Measurements from ENCODE around the gene CASP10.

Gene CASP10

GRCh38 chr2:201242571-201243277 is 59.8 kb downstream of the CASP10 start:
- H3K36me3 ChIP-seq (ENCODE audit: insufficient read depth, low read length): peaks cover 34% of the 10 kb centered on the region
- no peak overlapping the region for H3K27ac ChIP-seq (ENCODE audit: low read length)
- no peak for ATAC-seq (ENCODE audit: insufficient read depth, low read depth)
- no peak overlapping the region for H3K4me3 ChIP-seq (ENCODE audit: low read depth in 1 of 2, low read length in 2 of 2)
- H3K79me2 ChIP-seq (ENCODE audit: insufficient read depth, low read length): peaks cover 57% of the 10 kb centered on the region
- no peak for DNase-seq
- H3K27me3 ChIP-seq (ENCODE audit: insufficient read depth, low read length, poor library complexity): no peaks in the 10 kb centered on the region
- TF ChIP-seq, protein P1, sequence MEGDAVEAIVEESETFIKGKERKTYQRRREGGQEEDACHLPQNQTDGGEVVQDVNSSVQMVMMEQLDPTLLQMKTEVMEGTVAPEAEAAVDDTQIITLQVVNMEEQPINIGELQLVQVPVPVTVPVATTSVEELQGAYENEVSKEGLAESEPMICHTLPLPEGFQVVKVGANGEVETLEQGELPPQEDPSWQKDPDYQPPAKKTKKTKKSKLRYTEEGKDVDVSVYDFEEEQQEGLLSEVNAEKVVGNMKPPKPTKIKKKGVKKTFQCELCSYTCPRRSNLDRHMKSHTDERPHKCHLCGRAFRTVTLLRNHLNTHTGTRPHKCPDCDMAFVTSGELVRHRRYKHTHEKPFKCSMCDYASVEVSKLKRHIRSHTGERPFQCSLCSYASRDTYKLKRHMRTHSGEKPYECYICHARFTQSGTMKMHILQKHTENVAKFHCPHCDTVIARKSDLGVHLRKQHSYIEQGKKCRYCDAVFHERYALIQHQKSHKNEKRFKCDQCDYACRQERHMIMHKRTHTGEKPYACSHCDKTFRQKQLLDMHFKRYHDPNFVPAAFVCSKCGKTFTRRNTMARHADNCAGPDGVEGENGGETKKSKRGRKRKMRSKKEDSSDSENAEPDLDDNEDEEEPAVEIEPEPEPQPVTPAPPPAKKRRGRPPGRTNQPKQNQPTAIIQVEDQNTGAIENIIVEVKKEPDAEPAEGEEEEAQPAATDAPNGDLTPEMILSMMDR (IDR thresholded peaks at IDR 0.05; ENCODE audit: borderline replicate concordance, extremely low read depth, low read length, poor library complexity, severe bottlenecking): no peak
- TF ChIP-seq EZH2 (IDR thresholded peaks at IDR 0.05; ENCODE audit: borderline replicate concordance, low read depth, low read length, severe bottlenecking): no peak
- H3K4me1 ChIP-seq (ENCODE audit: insufficient read depth, low read length): peaks cover 4% of the 10 kb centered on the region
- no peak overlapping the region for H3K9ac ChIP-seq (ENCODE audit: low read depth, low read length)
- H3K4me2 ChIP-seq (ENCODE audit: insufficient read depth, low read length): no peak overlapping the region
- peaks cover 7% of the 10 kb centered on the region for H4K20me1 ChIP-seq (ENCODE audit: insufficient read depth, low read length)
- H2AFZ ChIP-seq (ENCODE audit: low read depth, low read length): no peak overlapping the region
- no peaks in the 10 kb centered on the region for H3K9me3 ChIP-seq (ENCODE audit: insufficient read depth, low read length, severe bottlenecking)

GRCh38 chr2:201244829-201245228 is 61.9 kb downstream of the CASP10 start:
- Histone ChIP-seq H3K36me3 (ENCODE audit: insufficient read depth, low read length) (peaks cover 30% of the 10 kb centered on the region), H3K27ac (ENCODE audit: low read length) (peak overlapping the region; percentile 47; the same call in 1 of the 2 replicates), H3K27me3 (ENCODE audit: insufficient read depth, low read length, poor library complexity) (no peaks in the 10 kb centered on the region), H3K9ac (ENCODE audit: low read depth, low read length) (no peak overlapping the region), H3K79me2 (ENCODE audit: insufficient read depth, low read length) (peaks cover 63% of the 10 kb centered on the region), H3K9me3 (ENCODE audit: insufficient read depth, low read length, severe bottlenecking) (no peaks in the 10 kb centered on the region), H2AFZ (ENCODE audit: low read depth, low read length) (no peak overlapping the region), H4K20me1 (ENCODE audit: insufficient read depth, low read length) (peaks cover 3% of the 10 kb centered on the region), H3K4me3 (ENCODE audit: low read depth in 1 of 2, low read length in 2 of 2) (no peak overlapping the region), H3K4me1 (ENCODE audit: insufficient read depth, low read length) (no peaks in the 10 kb centered on the region), H3K4me2 (ENCODE audit: insufficient read depth, low read length) (no peak overlapping the region)
- DNase-seq (peak; percentile 9), ATAC-seq (ENCODE audit: insufficient read depth, low read depth) (0 out of 3 replicates have a peak, but pooled peaks have one; percentile 20)
- TF ChIP-seq, protein P1 (IDR thresholded peaks at IDR 0.05; ENCODE audit: borderline replicate concordance, extremely low read depth, low read length, poor library complexity, severe bottlenecking): peak; percentile 31
- TF ChIP-seq EZH2 (IDR thresholded peaks at IDR 0.05; ENCODE audit: borderline replicate concordance, low read depth, low read length, severe bottlenecking): no peak

GRCh38 chr2:201246280-201246679 is 63.3 kb downstream of the CASP10 start:
- Histone ChIP-seq H3K4me3 (ENCODE audit: low read depth in 1 of 2, low read length in 2 of 2) (no peak overlapping the region), H3K4me1 (ENCODE audit: insufficient read depth, low read length) (peaks cover 7% of the 10 kb centered on the region; the same call in 1 of the 2 replicates), H3K27ac (ENCODE audit: low read length) (peak overlapping the region; percentile 31), H4K20me1 (ENCODE audit: insufficient read depth, low read length) (no peaks in the 10 kb centered on the region; the same call in 1 of the 2 replicates), H2AFZ (ENCODE audit: low read depth, low read length) (no peak overlapping the region), H3K36me3 (ENCODE audit: insufficient read depth, low read length) (peaks cover 23% of the 10 kb centered on the region), H3K27me3 (ENCODE audit: insufficient read depth, low read length, poor library complexity) (no peaks in the 10 kb centered on the region), H3K4me2 (ENCODE audit: insufficient read depth, low read length) (no peak overlapping the region), H3K79me2 (ENCODE audit: insufficient read depth, low read length) (peaks cover 65% of the 10 kb centered on the region), H3K9ac (ENCODE audit: low read depth, low read length) (no peak overlapping the region), H3K9me3 (ENCODE audit: insufficient read depth, low read length, severe bottlenecking) (peaks cover 4% of the 10 kb centered on the region)
- no peak for TF ChIP-seq EZH2 (IDR thresholded peaks at IDR 0.05; ENCODE audit: borderline replicate concordance, low read depth, low read length, severe bottlenecking)
- TF ChIP-seq, protein P1 (IDR thresholded peaks at IDR 0.05; ENCODE audit: borderline replicate concordance, extremely low read depth, low read length, poor library complexity, severe bottlenecking): no peak
- DNase-seq (peak; percentile 2), ATAC-seq (ENCODE audit: insufficient read depth, low read depth) (no peak)
